ENCODE data around the gene NDUFAF2. TPM values are rescaled to one million over a fixed set of nuclear protein-coding genes. Genes with fewer than 3 reads are reported as not detected.
A peak's percentile ranks its signal among the peaks of the same experiment; 100 is the strongest.

The NDUFAF2 gene
- total RNA-seq, 3 donors from 2014 or later: 12.8 to 29.9 (median 19.5) TPM

DNA sequence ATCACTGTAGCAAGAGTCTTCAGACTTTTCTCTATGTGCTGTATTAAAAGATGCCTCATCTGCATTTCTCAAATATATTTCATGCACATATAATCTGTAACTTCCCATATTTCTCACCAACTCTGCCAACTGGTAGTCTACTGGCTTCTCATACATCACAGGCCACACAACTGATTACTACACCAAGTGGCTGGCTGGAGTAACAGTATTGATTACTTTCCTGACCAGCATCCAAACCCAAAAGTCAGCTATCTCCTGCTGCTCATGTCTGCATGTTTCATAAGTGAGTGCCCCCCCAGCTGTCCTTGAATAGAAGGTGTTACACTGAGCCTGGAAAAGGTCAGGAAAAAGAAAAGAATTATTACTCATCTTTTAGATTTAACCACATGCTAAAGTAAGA, 17.6 kb upstream of the NDUFAF2 start:
- no peaks in the 10 kb centered on the region for H3K4me1 ChIP-seq (ENCODE audit: low read depth)
- DNase-seq (no peak), ATAC-seq (no peak)
- no peak overlapping the region for H3K4me3 ChIP-seq
- intact Hi-C loops (cut with DNase I, micrococcal nuclease): no loop called here
- no peaks in the 10 kb centered on the region for H3K36me3 ChIP-seq (ENCODE audit: low read depth)
- TF ChIP-seq, protein P1, sequence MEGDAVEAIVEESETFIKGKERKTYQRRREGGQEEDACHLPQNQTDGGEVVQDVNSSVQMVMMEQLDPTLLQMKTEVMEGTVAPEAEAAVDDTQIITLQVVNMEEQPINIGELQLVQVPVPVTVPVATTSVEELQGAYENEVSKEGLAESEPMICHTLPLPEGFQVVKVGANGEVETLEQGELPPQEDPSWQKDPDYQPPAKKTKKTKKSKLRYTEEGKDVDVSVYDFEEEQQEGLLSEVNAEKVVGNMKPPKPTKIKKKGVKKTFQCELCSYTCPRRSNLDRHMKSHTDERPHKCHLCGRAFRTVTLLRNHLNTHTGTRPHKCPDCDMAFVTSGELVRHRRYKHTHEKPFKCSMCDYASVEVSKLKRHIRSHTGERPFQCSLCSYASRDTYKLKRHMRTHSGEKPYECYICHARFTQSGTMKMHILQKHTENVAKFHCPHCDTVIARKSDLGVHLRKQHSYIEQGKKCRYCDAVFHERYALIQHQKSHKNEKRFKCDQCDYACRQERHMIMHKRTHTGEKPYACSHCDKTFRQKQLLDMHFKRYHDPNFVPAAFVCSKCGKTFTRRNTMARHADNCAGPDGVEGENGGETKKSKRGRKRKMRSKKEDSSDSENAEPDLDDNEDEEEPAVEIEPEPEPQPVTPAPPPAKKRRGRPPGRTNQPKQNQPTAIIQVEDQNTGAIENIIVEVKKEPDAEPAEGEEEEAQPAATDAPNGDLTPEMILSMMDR (IDR thresholded peaks at IDR 0.05): no peak
- H3K9me3 ChIP-seq: no peaks in the 10 kb centered on the region

DNA sequence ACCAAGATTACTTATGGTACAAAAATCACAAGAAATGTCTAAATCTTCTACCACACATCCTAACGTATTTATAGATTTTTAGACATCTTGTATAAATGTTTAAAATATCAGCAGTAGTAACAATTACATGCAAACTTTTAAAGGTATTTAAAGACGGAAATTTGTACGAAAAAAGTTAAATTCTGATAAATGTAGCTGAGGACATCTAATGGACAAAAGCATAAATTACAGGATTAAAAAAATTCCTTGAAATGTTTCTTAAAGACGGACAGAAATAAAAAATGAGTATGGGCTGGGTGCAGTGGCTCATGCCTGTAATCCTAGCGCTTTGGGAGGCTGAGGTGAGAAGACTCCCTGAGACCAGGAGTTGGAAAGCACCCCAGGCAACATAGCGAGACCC, 16.0 kb upstream of the NDUFAF2 start:
- H3K4me1 ChIP-seq (ENCODE audit: low read depth): no peaks in the 10 kb centered on the region
- TF ChIP-seq, protein P1 (IDR thresholded peaks at IDR 0.05): no peak
- H3K9me3 ChIP-seq: no peaks in the 10 kb centered on the region
- ATAC-seq: no peak
- no peak for DNase-seq
- intact Hi-C loops (cut with DNase I, micrococcal nuclease): no loop called here
- no peaks in the 10 kb centered on the region for H3K36me3 ChIP-seq (ENCODE audit: low read depth)
- no peak overlapping the region for H3K4me3 ChIP-seq

DNA sequence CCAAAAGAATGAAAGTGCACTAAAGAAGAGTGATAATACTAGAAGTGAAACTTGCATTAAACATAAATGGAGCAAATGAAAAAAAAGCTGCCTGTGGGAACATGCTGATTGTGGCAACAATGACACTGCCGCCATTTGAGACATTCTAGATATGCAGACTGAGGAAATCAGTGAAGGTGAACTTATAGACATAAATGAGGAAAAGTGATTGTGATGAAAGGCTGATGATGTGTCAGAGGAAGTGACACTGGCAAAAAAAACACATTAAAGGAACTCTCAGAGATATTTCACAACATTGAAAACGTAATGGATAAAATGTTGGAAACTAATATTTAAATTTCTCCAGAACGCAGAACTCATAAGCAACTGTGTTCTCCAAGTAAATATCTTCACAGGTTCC, 1.4 kb upstream of the NDUFAF2 start:
- intact Hi-C loops (cut with DNase I, micrococcal nuclease): no loop called here
- no peak for ATAC-seq
- TF ChIP-seq, protein P1 (IDR thresholded peaks at IDR 0.05): no peak

DNA sequence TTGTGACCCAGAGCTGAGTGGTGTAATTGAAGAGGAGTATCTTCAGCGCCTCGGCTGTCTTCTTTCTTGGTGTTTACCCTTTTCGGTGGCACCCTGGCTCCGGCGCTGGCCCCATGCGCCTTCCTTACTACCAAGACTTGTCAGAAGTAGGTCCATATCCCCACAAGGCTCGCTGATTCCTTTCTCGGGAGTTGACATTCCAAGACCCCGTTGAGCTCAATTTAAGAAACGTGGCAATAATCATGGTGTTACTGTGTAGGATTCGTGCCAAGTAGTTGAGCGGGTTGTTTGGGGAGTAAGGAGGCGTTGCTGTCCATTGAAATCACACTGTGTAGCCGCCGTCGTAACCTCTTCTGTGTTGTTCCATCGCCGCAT, 795 bp downstream of the NDUFAF2 start:
- peak in 2 of 3 donors; percentile 57 to 58 for DNase-seq
- ATAC-seq: peak; percentile 50

More for the DNA sequence above, 1.4 kb upstream of the NDUFAF2 start:
- Histone ChIP-seq H3K4me3 (no peak overlapping the region), H3K36me3 (ENCODE audit: low read depth) (no peaks in the 10 kb centered on the region), H3K4me1 (ENCODE audit: low read depth) (peaks cover 16% of the 10 kb centered on the region), H3K9me3 (no peaks in the 10 kb centered on the region)
- no peak for DNase-seq

DNA sequence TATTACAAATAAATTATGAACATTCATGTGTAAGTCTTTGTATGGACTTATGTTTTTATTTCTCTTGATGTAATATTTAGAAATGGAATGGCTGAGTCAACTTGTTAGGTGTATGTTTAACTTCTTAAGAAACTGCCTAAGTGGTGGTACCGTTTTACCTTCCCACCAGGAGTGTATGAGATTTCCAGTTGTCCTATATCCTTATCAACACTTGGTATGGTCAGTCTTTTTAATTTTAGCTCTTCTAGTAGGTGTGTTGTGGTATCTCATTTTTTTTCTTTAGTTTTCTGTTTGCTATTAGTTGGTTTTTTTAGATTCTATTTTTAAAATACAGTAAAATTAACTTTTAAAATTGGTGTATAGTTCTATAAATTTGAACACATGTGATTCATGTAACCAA, 3.7 kb downstream of the NDUFAF2 start:
- ATAC-seq: no peak
- TF ChIP-seq, protein P1 (IDR thresholded peaks at IDR 0.05): no peak
- intact Hi-C loops (cut with DNase I, micrococcal nuclease): no loop called here
- H3K4me1 ChIP-seq (ENCODE audit: low read depth): peaks cover 12% of the 10 kb centered on the region
- no peak overlapping the region for H3K4me3 ChIP-seq
- H3K36me3 ChIP-seq (ENCODE audit: low read depth): no peaks in the 10 kb centered on the region
- no peak for DNase-seq
- no peaks in the 10 kb centered on the region for H3K9me3 ChIP-seq

More for the DNA sequence above, 795 bp downstream of the NDUFAF2 start:
- Histone ChIP-seq H3K4me1 (ENCODE audit: low read depth) (peaks cover 16% of the 10 kb centered on the region), H3K36me3 (ENCODE audit: low read depth) (no peaks in the 10 kb centered on the region), H3K4me3 (peak overlapping the region; percentile 48), H3K9me3 (no peaks in the 10 kb centered on the region)
- intact Hi-C loops (cut with DNase I, micrococcal nuclease): no loop called here
- TF ChIP-seq, protein P1 (IDR thresholded peaks at IDR 0.05): no peak

DNA sequence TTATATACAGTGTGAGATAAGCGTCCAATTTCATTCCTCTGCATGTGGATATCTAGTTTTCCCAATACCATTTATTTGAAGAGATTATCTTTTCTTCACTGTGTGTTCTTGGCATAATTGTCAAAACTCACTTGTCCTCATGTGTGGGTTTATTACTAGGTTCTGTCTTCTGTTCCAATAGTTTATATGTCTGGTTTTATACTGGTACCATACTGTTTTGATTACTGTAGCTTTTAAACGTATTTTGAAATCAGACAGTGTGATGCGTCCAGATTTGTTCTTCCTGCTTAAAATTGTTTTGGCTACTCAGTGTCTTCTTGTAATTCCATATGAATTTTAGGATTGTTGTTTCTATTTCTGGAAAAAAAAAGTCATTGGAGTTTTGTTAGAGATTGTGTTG, 10.2 kb downstream of the NDUFAF2 start:
- DNase-seq: no peak
- intact Hi-C loops (cut with DNase I, micrococcal nuclease): no loop called here
- ATAC-seq: no peak
- TF ChIP-seq, protein P1 (IDR thresholded peaks at IDR 0.05): no peak
- H3K4me3 ChIP-seq: no peak overlapping the region
- no peaks in the 10 kb centered on the region for H3K9me3 ChIP-seq
- H3K4me1 ChIP-seq (ENCODE audit: low read depth): no peaks in the 10 kb centered on the region
- no peaks in the 10 kb centered on the region for H3K36me3 ChIP-seq (ENCODE audit: low read depth)
